HG02642 (cell line): ENCODE data around the gene MAP3K1.

Experiments
- ATAC-seq: cut with Tn5 transposase; IDR thresholded peaks from one replicate; pipeline ENCODE4 v1.9.1; 2021; ENCODE audit warnings: mild to moderate bottlenecking; ENCODE audit not compliant: unreplicated experiment, poor library complexity

MAP3K1 gene

DNA sequence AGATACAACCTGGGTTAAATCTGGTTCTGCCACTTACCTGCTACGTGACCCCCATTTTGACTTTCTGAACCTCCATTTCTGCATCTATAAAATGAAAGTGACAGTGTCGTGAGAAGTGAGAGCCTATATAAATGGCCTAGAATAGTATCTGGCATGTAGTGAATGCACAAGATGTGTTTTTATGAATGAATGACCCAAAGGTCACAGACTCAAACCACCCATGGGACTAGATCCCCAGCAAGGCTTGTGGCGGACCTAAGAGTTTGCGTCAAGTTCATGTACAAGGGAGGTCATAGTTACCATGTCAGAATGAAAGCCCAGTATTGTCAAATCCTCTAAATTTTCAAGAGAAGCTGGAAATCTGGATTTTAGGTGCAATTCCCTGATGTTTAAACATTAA lies 82.9 kb downstream of the MAP3K1 start:
- no peak for ATAC-seq

DNA sequence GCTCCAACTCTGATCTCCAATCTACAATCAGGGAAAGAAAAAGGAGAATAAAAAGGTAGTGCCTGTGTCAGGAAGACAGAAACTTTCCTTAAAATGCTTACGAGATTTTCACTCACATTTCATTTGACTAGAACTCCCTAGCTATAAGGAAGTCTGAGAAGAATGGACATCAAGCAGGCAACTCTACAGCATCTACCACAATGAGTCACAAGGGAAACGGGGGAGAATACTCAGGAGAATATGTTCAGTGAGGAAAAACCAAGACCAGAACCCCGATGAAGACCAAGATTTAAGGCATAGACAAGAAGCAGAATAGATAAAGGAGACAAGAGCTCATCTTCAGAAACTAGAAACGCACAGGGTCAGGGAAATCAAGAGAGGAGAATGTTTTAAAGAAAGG lies 85.0 kb downstream of the MAP3K1 start:
- no peak for ATAC-seq

DNA sequence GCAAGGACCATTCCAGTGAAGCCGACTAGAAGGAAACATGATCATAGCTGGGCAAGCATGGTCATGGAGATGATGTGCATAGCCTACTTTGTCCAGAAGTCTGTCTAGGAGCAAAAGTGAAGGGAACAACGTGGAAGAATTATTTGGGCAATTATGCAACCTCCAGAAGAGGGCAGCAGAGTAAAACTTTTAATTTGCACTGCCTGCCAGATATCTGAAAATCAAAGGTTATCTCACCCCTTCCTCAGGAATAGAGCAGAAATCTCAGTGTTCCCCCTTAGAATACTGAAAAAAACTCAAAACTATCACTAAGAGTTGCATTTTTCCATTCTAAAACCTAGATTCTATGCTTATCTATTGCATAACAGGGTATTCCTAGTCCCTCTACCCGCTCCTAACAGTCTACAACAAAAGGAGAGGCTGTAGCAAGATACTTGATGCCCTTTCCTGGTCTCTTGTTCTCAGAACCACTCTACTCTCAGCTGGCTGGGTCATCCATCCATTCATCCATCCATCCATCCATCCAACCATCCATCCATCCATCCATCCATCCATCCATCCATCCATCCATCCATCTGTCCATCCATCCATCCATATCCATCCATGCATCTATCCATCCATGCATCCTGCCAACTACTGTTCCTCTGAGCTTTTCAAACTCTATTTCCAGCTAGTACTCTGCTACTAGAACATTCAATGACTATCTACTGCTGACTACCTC lies 85.7 kb downstream of the MAP3K1 start:
- ATAC-seq, result no peak

- ATAC-seq, result peak; percentile 44
Observed at GRCh38 chr5:56908942-56909293, 93.6 kb downstream of the MAP3K1 start.

DNA sequence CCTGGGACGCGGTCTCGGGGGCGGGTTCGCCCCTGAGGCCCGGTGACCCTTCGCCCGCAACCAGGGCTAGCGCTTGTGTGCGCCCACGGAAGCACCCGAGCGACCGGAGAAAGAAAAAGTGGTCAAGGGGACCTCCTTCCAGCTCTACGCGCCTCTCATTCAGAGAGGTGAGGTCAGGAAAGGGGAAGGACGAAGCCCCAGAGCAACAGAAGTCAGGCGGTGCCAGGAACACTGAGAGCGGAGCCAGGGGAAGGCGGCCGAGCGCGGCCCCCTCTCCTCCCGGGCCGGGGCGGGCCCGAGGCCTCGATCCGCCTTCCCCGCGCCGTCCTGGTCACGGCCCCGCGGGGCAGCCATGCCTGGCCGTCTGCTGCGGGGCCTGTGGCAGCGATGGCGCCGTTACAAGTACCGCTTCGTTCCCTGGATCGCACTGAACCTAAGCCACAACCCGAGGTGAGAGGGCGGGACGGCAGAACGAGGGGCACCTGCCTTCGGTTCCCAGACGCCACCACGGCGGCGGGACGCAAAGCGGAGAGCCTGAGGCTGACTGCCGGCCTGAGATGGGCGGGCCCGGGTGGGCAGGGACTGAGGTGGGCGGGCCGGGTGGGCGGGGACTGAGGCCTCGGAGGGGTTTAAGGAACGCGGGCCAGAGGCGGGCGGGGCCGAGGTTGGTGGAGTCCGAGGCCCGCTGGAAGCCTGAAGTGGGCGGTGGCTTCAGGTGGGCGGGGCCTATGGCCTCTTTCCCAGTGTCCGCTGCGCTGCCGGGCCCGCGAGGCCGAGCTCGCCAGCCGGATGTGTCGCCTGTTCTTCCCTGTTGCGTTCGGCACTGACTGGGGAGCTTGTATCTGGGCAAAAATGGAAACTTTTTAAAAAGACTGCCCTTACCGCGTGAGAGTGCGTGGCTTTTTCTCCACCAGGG lies 94.2 kb downstream of the MAP3K1 start, which contains the start of gene SETD9:
TSS of gene SETD9 (plus strand) at position 303 of the 916 bp plus-strand sequence. CDS start at position 353, 50 bp downstream.
- ATAC-seq, result peak; percentile 89

GRCh38 chr5:56910210-56910965 lies 95.0 kb downstream of the MAP3K1 start:
- peak; percentile 24 for ATAC-seq

GRCh38 chr5:56913766-56914165 lies 98.4 kb downstream of the MAP3K1 start:
- ATAC-seq, result no peak

- no peak for ATAC-seq
Observed at GRCh38 chr5:56914678-56915077, 99.3 kb downstream of the MAP3K1 start.

GRCh38 chr5:56917534-56917933 lies 102.2 kb downstream of the MAP3K1 start:
- ATAC-seq, result no peak

- ATAC-seq, result no peak
Observed at GRCh38 chr5:56918054-56918453, 102.7 kb downstream of the MAP3K1 start.

- no peak for ATAC-seq
Observed at GRCh38 chr5:56919942-56920662, 104.8 kb downstream of the MAP3K1 start.

DNA sequence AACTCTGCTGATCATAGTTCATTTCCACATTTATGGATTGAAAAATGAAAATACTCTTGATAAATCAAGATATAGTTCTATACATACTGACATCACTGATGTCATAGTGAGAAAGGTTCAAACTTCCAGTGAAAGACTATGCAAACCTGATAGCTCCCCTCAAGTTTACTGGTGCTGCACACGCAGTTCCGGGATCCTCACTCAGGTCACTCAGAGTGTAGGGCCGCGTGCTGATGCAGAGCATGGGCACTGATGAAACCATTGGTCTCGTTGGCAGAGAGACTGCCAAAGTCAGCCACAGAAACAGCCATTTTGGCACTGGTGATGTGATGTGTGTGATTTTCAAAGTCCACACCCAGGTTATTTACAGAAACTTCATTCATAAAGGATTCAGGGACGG lies 107.6 kb downstream of the MAP3K1 start:
- ATAC-seq, result no peak

DNA sequence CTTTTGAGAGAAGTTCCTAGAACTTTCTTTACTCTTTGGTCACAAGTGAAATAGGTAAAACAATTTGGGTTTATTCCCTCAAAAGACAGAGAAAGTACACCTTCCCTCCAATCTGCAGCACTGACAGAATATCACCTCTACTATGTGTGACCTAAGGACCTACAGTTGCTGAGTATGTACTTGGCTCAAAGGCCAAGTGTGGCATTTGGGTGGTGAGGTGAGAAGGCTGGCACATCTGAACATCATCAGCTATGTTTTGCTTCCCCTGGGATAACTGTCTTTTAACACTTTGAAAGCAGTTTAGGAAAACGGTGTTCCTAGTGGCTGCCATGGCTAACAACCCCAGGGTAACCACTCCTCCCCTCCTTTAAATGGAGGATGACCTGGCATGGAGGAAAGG lies 119.0 kb downstream of the MAP3K1 start:
- ATAC-seq, result no peak

GRCh38 chr5:56938858-56939257 lies 123.5 kb downstream of the MAP3K1 start:
- no peak for ATAC-seq

GRCh38 chr5:56941981-56942380 lies 126.6 kb downstream of the MAP3K1 start:
- no peak for ATAC-seq
